BLaER1 treated with 17β-estradiol and CSF1 and Interleukin-3, amounts not matched to agents 10 nM and 100 nM (cell line): ENCODE results near the gene IL1RAPL2.
"Not testable (repeated sequence)": the region's sequence is repeated elsewhere in the genome, so short reads cannot be mapped to it uniquely, and the experiment has no call there.

Source experiments
- H3K27ac ChIP-seq, 11 experiments: shearing (Covaris generic); formaldehyde crosslinking; 2 replicates each; pipeline ENCODE4 v1.8.1; 2022
- H3K27me3 ChIP-seq, 11 experiments: shearing (Covaris generic); formaldehyde crosslinking; 2 replicates each; pipeline ENCODE4 v1.8.1; 2022
- H3K36me3 ChIP-seq, 11 experiments: shearing (Covaris generic); formaldehyde crosslinking; 2 replicates each; pipeline ENCODE4 v1.8.1; 2022
- H3K4me1 ChIP-seq, 10 experiments: shearing (Covaris generic); formaldehyde crosslinking; 2 replicates each; pipeline ENCODE4 v1.8.1; 2022
- H3K4me2 ChIP-seq, 11 experiments: shearing (Covaris generic); formaldehyde crosslinking; 2 replicates each; pipeline ENCODE4 v1.8.1; 2022
- H3K4me3 ChIP-seq, 10 experiments: shearing (Covaris generic); formaldehyde crosslinking; 2 replicates each; pipeline ENCODE4 v1.8.1; 2022
- H3K9ac ChIP-seq, 11 experiments: shearing (Covaris generic); formaldehyde crosslinking; 2 replicates each; pipeline ENCODE4 v1.8.1; 2022
- H3K9me3 ChIP-seq, 11 experiments: shearing (Covaris generic); formaldehyde crosslinking; replicated peaks in 1 of 11; 2 replicates each; pipeline ENCODE4 v1.8.1; 2022
- H4K20me1 ChIP-seq, 11 experiments: shearing (Covaris generic); formaldehyde crosslinking; 2 replicates each; pipeline ENCODE4 v1.8.1; 2022
- Cebpa-rat ChIP-seq, 11 experiments: shearing (Covaris generic); IDR thresholded peaks; 2 replicates each; pipeline ENCODE4 v1.8.1; 2022

The IL1RAPL2 gene

GRCh38 chrX:104854790-104855340 is 288.9 kb downstream of the IL1RAPL2 start:
- no peak overlapping the region for H3K4me3 ChIP-seq
- H3K9me3 ChIP-seq, result no peaks in the 10 kb centered on the region
- H3K36me3 ChIP-seq, result no peaks in the 10 kb centered on the region
- no peak for TF ChIP-seq Cebpa-rat (IDR thresholded peaks at IDR 0.05)
- H3K4me1 ChIP-seq, result no peaks in the 10 kb centered on the region; a peak in 2 of 20 replicates
- H3K27ac ChIP-seq, result no peak overlapping the region
- no peaks in the 10 kb centered on the region for H3K27me3 ChIP-seq
- no peaks in the 10 kb centered on the region for H4K20me1 ChIP-seq
- H3K4me2 ChIP-seq, result no peak overlapping the region
- no peak overlapping the region for H3K9ac ChIP-seq

- Histone ChIP-seq H3K27ac (no peak overlapping the region), H3K4me1 (no peaks in the 10 kb centered on the region), H3K4me3 (no peak overlapping the region), H3K9ac (no peak overlapping the region), H3K36me3 (no peaks in the 10 kb centered on the region), H3K27me3 (no peaks in the 10 kb centered on the region), H4K20me1 (no peaks in the 10 kb centered on the region), H3K4me2 (no peak overlapping the region), H3K9me3 (no peaks in the 10 kb centered on the region)
- no peak for TF ChIP-seq Cebpa-rat (IDR thresholded peaks at IDR 0.05)
Observed at GRCh38 chrX:104863466-104863865, 297.5 kb downstream of the IL1RAPL2 start.

GRCh38 chrX:104864296-104864695 is 298.3 kb downstream of the IL1RAPL2 start:
- no peaks in the 10 kb centered on the region for H3K27me3 ChIP-seq
- H4K20me1 ChIP-seq, result no peaks in the 10 kb centered on the region
- H3K4me3 ChIP-seq, result no peak overlapping the region
- no peaks in the 10 kb centered on the region for H3K36me3 ChIP-seq
- no peak overlapping the region for H3K9ac ChIP-seq
- no peaks in the 10 kb centered on the region for H3K9me3 ChIP-seq
- no peak overlapping the region for H3K27ac ChIP-seq
- H3K4me1 ChIP-seq, result no peaks in the 10 kb centered on the region
- no peak overlapping the region for H3K4me2 ChIP-seq
- TF ChIP-seq Cebpa-rat (IDR thresholded peaks at IDR 0.05), result no peak

GRCh38 chrX:104877504-104877903 is 311.5 kb downstream of the IL1RAPL2 start:
- Histone ChIP-seq H3K4me2 (no peak overlapping the region), H3K4me3 (no peak overlapping the region), H3K36me3 (no peaks in the 10 kb centered on the region), H3K27ac (no peak overlapping the region), H3K9ac (no peak overlapping the region), H3K4me1 (no peaks in the 10 kb centered on the region), H3K27me3 (no peaks in the 10 kb centered on the region), H3K9me3 (peaks cover 0 to 3% (median 0%) of the 10 kb centered on the region in 11 experiments; a peak in 2 of 22 replicates), H4K20me1 (no peaks in the 10 kb centered on the region)
- TF ChIP-seq Cebpa-rat (IDR thresholded peaks at IDR 0.05), result no peak

- H3K9me3 ChIP-seq, result 0 out of 22 replicates have a peak, but pooled peaks cover 0 to 1% (median 0%) of the 10 kb centered on the region in 11 experiments
- H3K27ac ChIP-seq, result no peak overlapping the region
- no peaks in the 10 kb centered on the region for H3K4me1 ChIP-seq
- no peak overlapping the region for H3K4me3 ChIP-seq
- H3K9ac ChIP-seq, result no peak overlapping the region
- no peak overlapping the region for H3K4me2 ChIP-seq
- no peaks in the 10 kb centered on the region for H3K27me3 ChIP-seq
- no peak for TF ChIP-seq Cebpa-rat (IDR thresholded peaks at IDR 0.05)
- no peaks in the 10 kb centered on the region for H3K36me3 ChIP-seq
- no peaks in the 10 kb centered on the region for H4K20me1 ChIP-seq
Observed at GRCh38 chrX:104902070-104902469, 336.1 kb downstream of the IL1RAPL2 start.

- not testable (repeated sequence) for H3K36me3 ChIP-seq, H4K20me1 ChIP-seq, H3K9me3 ChIP-seq, H3K4me1 ChIP-seq, H3K9ac ChIP-seq, H3K27me3 ChIP-seq, H3K27ac ChIP-seq, H3K4me3 ChIP-seq, H3K4me2 ChIP-seq
Observed at GRCh38 chrX:104909694-104910093, 343.7 kb downstream of the IL1RAPL2 start.

GRCh38 chrX:104913348-104913747 is 347.3 kb downstream of the IL1RAPL2 start:
- H3K36me3 ChIP-seq, result no peaks in the 10 kb centered on the region
- H3K9ac ChIP-seq, result no peak overlapping the region
- no peak overlapping the region for H3K4me2 ChIP-seq
- no peaks in the 10 kb centered on the region for H4K20me1 ChIP-seq
- H3K27ac ChIP-seq, result no peak overlapping the region
- H3K27me3 ChIP-seq, result no peaks in the 10 kb centered on the region
- H3K4me3 ChIP-seq, result no peak overlapping the region
- H3K4me1 ChIP-seq, result no peaks in the 10 kb centered on the region
- TF ChIP-seq Cebpa-rat (IDR thresholded peaks at IDR 0.05), result no peak
- H3K9me3 ChIP-seq, result no peaks in the 10 kb centered on the region

GRCh38 chrX:104914686-104915085 is 348.7 kb downstream of the IL1RAPL2 start:
- H3K4me3 ChIP-seq, H4K20me1 ChIP-seq, H3K27ac ChIP-seq, H3K9me3 ChIP-seq, H3K4me2 ChIP-seq, H3K4me1 ChIP-seq, H3K27me3 ChIP-seq, H3K9ac ChIP-seq, H3K36me3 ChIP-seq: not testable (repeated sequence)

- H3K9ac ChIP-seq, result no peak overlapping the region
- no peaks in the 10 kb centered on the region for H4K20me1 ChIP-seq
- H3K4me3 ChIP-seq, result no peak overlapping the region
- H3K9me3 ChIP-seq, result no peaks in the 10 kb centered on the region
- no peak for TF ChIP-seq Cebpa-rat (IDR thresholded peaks at IDR 0.05)
- H3K4me1 ChIP-seq, result no peaks in the 10 kb centered on the region
- no peak overlapping the region for H3K27ac ChIP-seq
- H3K4me2 ChIP-seq, result no peak overlapping the region
- H3K36me3 ChIP-seq, result no peaks in the 10 kb centered on the region
- H3K27me3 ChIP-seq, result no peaks in the 10 kb centered on the region
Observed at GRCh38 chrX:104918122-104918521, 352.1 kb downstream of the IL1RAPL2 start.

- Histone ChIP-seq H3K27me3 (no peaks in the 10 kb centered on the region), H3K36me3 (no peaks in the 10 kb centered on the region), H3K9me3 (no peaks in the 10 kb centered on the region), H3K4me3 (no peak overlapping the region), H3K27ac (no peak overlapping the region), H3K4me1 (no peaks in the 10 kb centered on the region), H3K4me2 (no peak overlapping the region), H4K20me1 (no peaks in the 10 kb centered on the region), H3K9ac (no peak overlapping the region)
- no peak for TF ChIP-seq Cebpa-rat (IDR thresholded peaks at IDR 0.05)
Observed at GRCh38 chrX:104921584-104922205, 355.7 kb downstream of the IL1RAPL2 start.
